Gastroesophageal sphincter (tissue), 4 donors: Measurements from ENCODE around the gene XRCC5. TPM values are rescaled to one million over a fixed set of nuclear protein-coding genes. Genes with fewer than 3 reads are reported as not detected.

Experiments
- ATAC-seq: fragments of 150-250 bp; one replicate; pipeline ENCODE4 v1.9.1; 2016; ENCODE audit warnings: mild to moderate bottlenecking, moderate library complexity
- H3K27ac ChIP-seq, 4 donors: fragments of 200-600 bp; sonication (generic) in 3 of 4; 1 replicate in 3 of 4; 2 replicates in 1 of 4; pipeline ENCODE4 v1.5.1; 2016 to 2019
- H3K27me3 ChIP-seq: fragments of 200-600 bp; sonication (generic); one replicate; pipeline ENCODE4 v1.5.1; 2019
- H3K36me3 ChIP-seq, 2 donors: fragments of 200-600 bp; sonication (generic); one replicate each; pipeline ENCODE4 v1.5.1; 2019; ENCODE audit warnings: control low read depth in 1 of 2
- H3K4me1 ChIP-seq, 3 donors: fragments of 200-600 bp; sonication (generic); 1 replicate in 2 of 3; 2 replicates in 1 of 3; pipeline ENCODE4 v1.5.1; 2016 to 2019; ENCODE audit warnings: control low read depth in 2 of 3
- H3K4me3 ChIP-seq, 2 donors: fragments of 200-600 bp; sonication (generic); one replicate each; pipeline ENCODE4 v1.5.1; 2019; ENCODE audit warnings: mild to moderate bottlenecking in 1 of 2, moderate library complexity in 1 of 2
- H3K9me3 ChIP-seq, 3 donors: fragments of 200-600 bp; sonication (generic); one replicate each; pipeline ENCODE4 v1.5.1; 2017 to 2019; ENCODE audit warnings: control low read depth in 2 of 3
- CTCF ChIP-seq, 4 experiments: fragments of 200-600 bp in 2 of 4; fragments of 450-650 bp in 2 of 4; sonication (generic) in 1 of 4; IDR thresholded peaks; one replicate each; pipeline ENCODE4 v1.5.1; 2017 to 2019; ENCODE audit warnings: antibody characterized with exemption in 4 of 4, mild to moderate bottlenecking in 2 of 4, moderate library complexity in 2 of 4
- EP300 ChIP-seq: sonication (generic); formaldehyde crosslinking; IDR thresholded peaks from one replicate; pipeline ENCODE4 v1.6.1; 2017; ENCODE audit warnings: antibody characterized with exemption, mild to moderate bottlenecking
- POLR2A ChIP-seq, 2 donors: fragments of 450-650 bp; IDR thresholded peaks; one replicate each; pipeline ENCODE4 v1.6.1; 2017; ENCODE audit warnings: antibody characterized with exemption in 2 of 2, mild to moderate bottlenecking in 2 of 2, moderate library complexity in 1 of 2
- POLR2AphosphoS5 ChIP-seq: sonication (generic); formaldehyde crosslinking; IDR thresholded peaks from one replicate; pipeline ENCODE4 v1.6.1; 2017; ENCODE audit warnings: antibody characterized with exemption
- WGBS, 2 donors: methylation state at CpG; one replicate each; pipeline ENCODE4 v1.1.5; 2018; ENCODE audit warnings: low coverage in 1 of 2; 5-methylcytosine and 5-hydroxymethylcytosine counted together
- total RNA-seq, 4 donors: library from RNA; depleted of rRNA; stranded (reverse); fragments of >200 nt; gene quantifications; one replicate each; pipeline ENCODE4 v1.1.0, GENCODE V29; 2016

XRCC5 gene
- total RNA-seq, 4 donors from 2014 or later = 143 to 190 (median 187) TPM

DNA sequence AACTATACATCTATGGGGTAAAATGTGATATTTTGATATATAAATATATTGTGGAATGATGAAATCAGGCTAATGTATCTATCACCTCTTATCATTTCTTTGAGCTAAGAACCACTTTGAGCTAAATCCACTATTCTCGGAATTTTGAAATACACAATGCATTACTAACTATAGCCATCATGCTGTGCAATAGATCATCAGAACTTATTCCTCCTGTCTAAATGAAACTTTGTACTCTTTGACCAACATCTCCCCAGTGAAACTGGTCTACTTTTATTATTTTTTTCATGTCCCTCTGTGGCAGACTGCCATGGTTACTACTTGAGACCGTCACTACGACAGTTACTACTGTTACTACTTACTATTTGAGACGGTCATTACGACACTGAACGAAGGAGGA, 39.0 kb upstream of the XRCC5 start:
- ATAC-seq = no peak
- Histone ChIP-seq H3K4me1 (no peaks in the 10 kb centered on the region), H3K4me3 (no peak overlapping the region), H3K9me3 (no peaks in the 10 kb centered on the region), H3K36me3 (peaks cover 0 to 36% of the 10 kb centered on the region in 2 donors), H3K27me3 (no peaks in the 10 kb centered on the region), H3K27ac (no peak overlapping the region)
- TF ChIP-seq POLR2A (IDR thresholded peaks at IDR 0.05) (no peak), EP300 (no peak), POLR2AphosphoS5 (no peak), CTCF (IDR thresholded peaks at IDR 0.05) (no peak)
- 85 to 89% methylated on average over 1 to 6 of the region's 6 CpGs for WGBS, 2 donors

DNA sequence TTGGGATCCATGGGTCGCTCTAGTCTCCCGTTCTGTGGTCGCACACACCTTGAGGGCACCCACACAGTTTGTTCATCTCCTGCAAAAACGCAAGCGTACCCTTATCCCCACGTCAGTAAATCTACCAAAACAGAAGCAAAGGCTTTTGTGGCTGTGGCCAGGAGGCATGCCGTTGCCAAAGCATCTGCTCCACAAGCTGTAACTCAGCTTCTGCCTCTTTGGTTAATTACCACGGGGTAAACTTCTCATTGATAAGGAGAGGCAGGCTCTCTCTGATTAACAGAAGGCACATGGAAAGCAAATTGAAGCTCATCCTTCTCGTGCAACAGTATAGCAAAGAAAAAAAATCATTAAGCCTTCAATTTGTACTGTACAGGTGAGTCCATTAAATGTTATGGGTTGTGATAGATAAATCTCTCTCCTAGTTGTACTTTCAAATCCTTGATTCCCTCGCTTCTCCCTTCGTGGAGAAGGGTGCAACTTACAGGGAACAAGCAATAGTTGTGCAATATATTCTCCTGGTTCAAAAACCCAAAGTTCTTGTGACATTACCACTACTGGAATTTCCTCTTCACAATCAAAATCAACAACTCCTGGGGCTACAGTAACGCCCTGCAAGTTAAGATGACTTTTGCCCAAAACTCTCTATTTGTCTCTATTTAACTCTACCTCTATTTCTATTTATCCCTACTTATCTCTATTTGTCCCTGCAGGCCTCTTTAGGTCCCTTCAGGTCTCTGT, 37.9 kb upstream of the XRCC5 start:
- H3K9me3 ChIP-seq = no peaks in the 10 kb centered on the region
- 80 to 83% methylated on average over 4 to 10 of the region's 12 CpGs for WGBS, 2 donors

GRCh38 chr2:216072473-216072872, 36.7 kb upstream of the XRCC5 start:
- TF ChIP-seq CTCF (IDR thresholded peaks at IDR 0.05) (no peak), EP300 (no peak), POLR2AphosphoS5 (no peak)
- ATAC-seq = no peak
- Histone ChIP-seq H3K4me1 (no peaks in the 10 kb centered on the region), H3K36me3 (peaks cover 0 to 22% of the 10 kb centered on the region in 2 donors), H3K4me3 (no peak overlapping the region), H3K9me3 (no peaks in the 10 kb centered on the region), H3K27ac (no peak overlapping the region), H3K27me3 (no peaks in the 10 kb centered on the region)

More for the DNA sequence above, 37.9 kb upstream of the XRCC5 start:
- Histone ChIP-seq H3K4me1 (no peaks in the 10 kb centered on the region), H3K27ac (no peak overlapping the region), H3K27me3 (no peaks in the 10 kb centered on the region), H3K4me3 (no peak overlapping the region), H3K36me3 (peaks cover 0 to 25% of the 10 kb centered on the region in 2 donors)
- TF ChIP-seq POLR2A (IDR thresholded peaks at IDR 0.05) (no peak), CTCF (IDR thresholded peaks at IDR 0.05) (no peak), POLR2AphosphoS5 (no peak), EP300 (no peak)
- no peak for ATAC-seq

GRCh38 chr2:216073773-216074172, 35.4 kb upstream of the XRCC5 start:
- Histone ChIP-seq H3K36me3 (peaks cover 0 to 22% of the 10 kb centered on the region in 2 donors), H3K27ac (no peak overlapping the region), H3K4me1 (no peaks in the 10 kb centered on the region), H3K27me3 (no peaks in the 10 kb centered on the region), H3K9me3 (no peaks in the 10 kb centered on the region), H3K4me3 (no peak overlapping the region)
- TF ChIP-seq CTCF (IDR thresholded peaks at IDR 0.05) = no peak
- no peak for TF ChIP-seq EP300
- TF ChIP-seq POLR2A (IDR thresholded peaks at IDR 0.05) = no peak
- TF ChIP-seq POLR2AphosphoS5 = no peak
- no peak for ATAC-seq

DNA sequence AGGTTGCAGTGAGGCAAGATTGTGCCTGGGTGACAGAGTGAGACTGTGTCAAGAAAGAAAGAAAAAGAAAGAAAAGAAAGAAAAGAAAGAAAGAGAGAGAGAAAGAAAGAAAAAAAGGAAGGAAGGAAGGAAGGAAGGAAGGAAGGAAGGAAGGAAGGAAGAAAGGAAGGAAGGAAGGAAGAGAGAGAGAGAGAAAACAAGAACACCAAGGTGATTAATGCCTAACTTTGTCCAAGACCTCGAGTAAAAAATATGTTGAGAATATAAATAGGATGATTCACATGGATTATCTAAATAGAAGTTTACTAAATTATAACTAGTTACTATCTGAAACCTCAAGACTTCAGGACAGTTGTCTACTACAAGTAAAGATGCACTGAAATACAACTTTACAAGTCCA, 34.8 kb upstream of the XRCC5 start:
- peaks cover 0 to 22% of the 10 kb centered on the region in 2 donors for H3K36me3 ChIP-seq
- no peak overlapping the region for H3K4me3 ChIP-seq
- TF ChIP-seq POLR2AphosphoS5 = no peak
- TF ChIP-seq POLR2A (IDR thresholded peaks at IDR 0.05) = no peak
- no peak for TF ChIP-seq CTCF (IDR thresholded peaks at IDR 0.05)
- TF ChIP-seq EP300 = no peak
- no peaks in the 10 kb centered on the region for H3K9me3 ChIP-seq
- no peaks in the 10 kb centered on the region for H3K27me3 ChIP-seq
- 53 to 69% methylated on average over 1 of the region's 1 CpG for WGBS, 2 donors
- no peak overlapping the region for H3K27ac ChIP-seq
- no peak for ATAC-seq
- no peaks in the 10 kb centered on the region for H3K4me1 ChIP-seq
